Tibial nerve (tissue), 4 donors: ENCODE results near the gene AUTS2. TPM values are rescaled to one million over a fixed set of nuclear protein-coding genes. Genes with fewer than 3 reads are reported as not detected.

Experiments
- DNase-seq, 2 donors: peaks; one replicate each; pipeline ENCODE4 v3.0.0-alpha.2; 2019; ENCODE audit warnings: low spot score in 2 of 2
- H3K27ac ChIP-seq, 4 donors: fragments of 200-600 bp; sonication (generic) in 3 of 4; one replicate each; pipeline ENCODE4 v1.5.1; 2017 to 2019; ENCODE audit warnings: mild to moderate bottlenecking in 1 of 4
- H3K27me3 ChIP-seq, 2 donors: fragments of 200-600 bp; sonication (generic) in 1 of 2; one replicate each; pipeline versions ENCODE4 v1.5.1 to v1.6.0; 2017 to 2019
- H3K36me3 ChIP-seq, 3 donors: fragments of 200-600 bp; sonication (generic); one replicate each; pipeline ENCODE4 v1.5.1; 2018 to 2019
- H3K4me1 ChIP-seq, 4 donors: fragments of 200-600 bp; sonication (generic) in 3 of 4; one replicate each; pipeline ENCODE4 v1.5.1; 2017 to 2019
- H3K4me3 ChIP-seq, 4 donors: fragments of 200-600 bp; sonication (generic) in 3 of 4; one replicate each; pipeline ENCODE4 v1.5.1; 2017 to 2019; ENCODE audit warnings: mild to moderate bottlenecking in 1 of 4, moderate library complexity in 1 of 4
- H3K9me3 ChIP-seq, 4 donors: fragments of 200-600 bp; sonication (generic) in 3 of 4; one replicate each; pipeline ENCODE4 v1.5.1; 2017 to 2019
- CTCF ChIP-seq, 5 experiments: fragments of 200-600 bp in 3 of 5; fragments of 450-650 bp in 2 of 5; sonication (generic) in 3 of 5; IDR thresholded peaks; one replicate each; pipeline ENCODE4 v1.5.1; 2016 to 2019; ENCODE audit warnings: antibody characterized with exemption in 5 of 5, mild to moderate bottlenecking in 3 of 5, moderate library complexity in 2 of 5
- EP300 ChIP-seq, 2 donors: sonication (generic); formaldehyde crosslinking; IDR thresholded peaks; one replicate each; pipeline ENCODE4 v1.6.1; 2017; ENCODE audit warnings: antibody characterized with exemption in 2 of 2, mild to moderate bottlenecking in 1 of 2
- POLR2A ChIP-seq, 2 donors: fragments of 450-650 bp; IDR thresholded peaks; one replicate each; pipeline ENCODE4 v1.6.1; 2017; ENCODE audit warnings: antibody characterized with exemption in 2 of 2, mild to moderate bottlenecking in 2 of 2, moderate library complexity in 2 of 2
- WGBS, 2 donors: methylation state at CpG; one replicate each; pipeline ENCODE4 v1.1.5; 2018; 5-methylcytosine and 5-hydroxymethylcytosine counted together
- total RNA-seq, 4 donors: library from RNA; depleted of rRNA; stranded (reverse); fragments of >200 nt; gene quantifications; one replicate each; pipeline ENCODE4 v1.1.0, GENCODE V29; 2016

The AUTS2 gene
- total RNA-seq, 4 donors from 2014 or later = 56.6 to 87.9 (median 71.6) TPM

DNA sequence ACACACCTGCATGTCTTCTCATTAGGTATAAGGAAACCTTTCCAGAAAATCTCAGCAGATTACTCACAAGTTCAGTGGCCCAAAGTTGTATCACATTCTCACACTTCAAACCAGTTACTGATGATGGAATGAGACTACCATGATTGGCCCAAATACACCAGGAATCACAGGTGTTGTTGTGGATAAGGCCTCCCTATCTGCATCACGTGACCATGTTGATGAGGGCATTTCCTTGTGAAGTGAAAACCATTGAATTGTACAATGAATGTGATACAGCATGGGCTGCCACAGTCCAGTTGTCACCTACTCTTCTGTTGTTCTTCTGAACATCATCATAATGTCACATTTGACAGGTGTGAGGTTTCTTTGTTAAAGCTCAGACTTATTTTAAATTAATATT, 431.7 kb downstream of the AUTS2 start:
- no peak for TF ChIP-seq CTCF (IDR thresholded peaks at IDR 0.05)
- TF ChIP-seq EP300 (IDR thresholded peaks at IDR 0.05) = no peak
- no peak for TF ChIP-seq POLR2A (IDR thresholded peaks at IDR 0.05)
- Histone ChIP-seq H3K9me3 (no peaks in the 10 kb centered on the region), H3K4me3 (no peak overlapping the region), H3K4me1 (peaks cover 0 to 14% (median 0%) of the 10 kb centered on the region in 4 donors), H3K27me3 (no peaks in the 10 kb centered on the region), H3K27ac (no peak overlapping the region), H3K36me3 (no peaks in the 10 kb centered on the region)
- WGBS, 2 donors = 90 to 94% methylated on average over 1 of the region's 1 CpG
- DNase-seq = no peak

DNA sequence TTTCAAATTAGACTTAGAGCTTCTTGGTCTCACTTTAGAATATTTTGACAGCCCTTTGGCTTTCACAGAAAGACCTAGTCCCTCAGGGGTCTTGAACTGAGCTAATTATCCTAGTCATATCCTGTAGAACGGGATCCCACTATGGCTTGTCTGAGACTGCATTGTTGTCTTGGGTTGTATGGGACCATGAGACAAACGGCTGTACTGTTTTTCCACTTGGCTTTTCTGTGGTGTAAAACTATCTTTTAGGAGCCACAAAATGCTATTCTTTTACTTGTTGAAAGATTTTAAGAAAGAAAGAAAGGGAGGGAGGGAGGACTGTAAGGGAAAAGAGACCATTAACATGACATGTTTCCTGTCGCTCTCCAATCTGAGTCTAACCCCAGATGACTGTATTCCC, 432.5 kb downstream of the AUTS2 start:
- Histone ChIP-seq H3K27ac (no peak overlapping the region), H3K27me3 (no peaks in the 10 kb centered on the region), H3K4me3 (no peak overlapping the region), H3K4me1 (peaks cover 0 to 14% (median 0%) of the 10 kb centered on the region in 4 donors), H3K36me3 (no peaks in the 10 kb centered on the region), H3K9me3 (no peaks in the 10 kb centered on the region)
- no peak for DNase-seq
- WGBS, 2 donors = 44 to 57% methylated on average over 3 of the region's 3 CpGs
- TF ChIP-seq CTCF (IDR thresholded peaks at IDR 0.05) (no peak), POLR2A (IDR thresholded peaks at IDR 0.05) (no peak), EP300 (IDR thresholded peaks at IDR 0.05) (no peak)

DNA sequence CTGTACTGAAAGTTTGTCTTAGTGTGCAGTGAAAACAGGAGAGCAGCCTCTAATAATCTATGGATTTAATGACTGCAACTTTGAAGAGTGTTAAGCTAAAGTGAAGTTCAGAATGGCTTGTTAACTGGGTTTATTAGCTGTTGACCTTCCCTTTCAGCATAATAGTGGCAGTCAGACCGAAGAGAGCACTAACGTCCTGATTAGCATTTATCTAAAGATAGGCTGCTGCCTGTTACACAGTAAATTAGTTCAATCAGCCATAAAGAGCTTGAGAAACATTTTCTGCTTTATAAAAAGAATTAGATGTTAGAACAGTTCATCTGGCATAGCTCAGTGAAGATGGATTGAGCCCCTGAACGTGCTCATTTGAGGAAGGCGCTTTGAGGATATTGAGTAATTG, 433.0 kb downstream of the AUTS2 start:
- DNase-seq = no peak
- Histone ChIP-seq H3K36me3 (no peaks in the 10 kb centered on the region), H3K27me3 (no peaks in the 10 kb centered on the region), H3K4me3 (no peak overlapping the region), H3K4me1 (peaks cover 0 to 15% (median 0%) of the 10 kb centered on the region in 4 donors), H3K27ac (no peak overlapping the region), H3K9me3 (no peaks in the 10 kb centered on the region)
- TF ChIP-seq POLR2A (IDR thresholded peaks at IDR 0.05) (no peak), EP300 (IDR thresholded peaks at IDR 0.05) (no peak), CTCF (IDR thresholded peaks at IDR 0.05) (no peak)
- WGBS, 2 donors = 72 to 73% methylated on average over 4 of the region's 4 CpGs

- no peak for DNase-seq
- no peaks in the 10 kb centered on the region for H3K9me3 ChIP-seq
- no peaks in the 10 kb centered on the region for H3K27me3 ChIP-seq
- TF ChIP-seq CTCF (IDR thresholded peaks at IDR 0.05) (no peak), EP300 (IDR thresholded peaks at IDR 0.05) (no peak), POLR2A (IDR thresholded peaks at IDR 0.05) (no peak)
- no peaks in the 10 kb centered on the region for H3K36me3 ChIP-seq
- no peak overlapping the region for H3K4me3 ChIP-seq
- H3K4me1 ChIP-seq = peaks cover 0 to 18% (median 0%) of the 10 kb centered on the region in 4 donors
- no peak overlapping the region for H3K27ac ChIP-seq
These were observed 434.4 kb downstream of the AUTS2 start for GRCh38 chr7:70032649-70033048.

DNA sequence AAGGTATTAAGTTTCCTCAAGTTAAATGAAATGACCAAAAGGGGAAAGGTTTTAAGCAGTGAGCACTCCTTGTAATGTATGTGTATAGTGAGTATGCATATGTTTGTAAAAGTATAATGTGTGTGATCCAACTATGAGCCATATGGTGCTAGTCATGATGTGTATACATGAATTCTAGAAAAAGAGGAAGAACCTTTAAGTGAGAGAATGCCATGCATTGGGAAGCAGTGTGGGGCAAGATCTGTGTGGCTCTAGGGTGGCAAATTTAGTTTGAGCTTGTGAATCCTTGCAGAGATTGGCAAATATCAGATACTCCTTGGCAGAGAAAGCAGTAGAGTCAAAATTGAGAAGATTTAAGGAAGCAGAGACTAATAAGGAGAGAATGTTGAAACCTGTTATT, 435.0 kb downstream of the AUTS2 start:
- TF ChIP-seq EP300 (IDR thresholded peaks at IDR 0.05) (no peak), CTCF (IDR thresholded peaks at IDR 0.05) (no peak), POLR2A (IDR thresholded peaks at IDR 0.05) (no peak)
- no peak overlapping the region for H3K27ac ChIP-seq
- no peak overlapping the region for H3K4me3 ChIP-seq
- no peak for DNase-seq
- no peaks in the 10 kb centered on the region for H3K9me3 ChIP-seq
- H3K4me1 ChIP-seq = peaks cover 0 to 14% (median 0%) of the 10 kb centered on the region in 4 donors
- H3K36me3 ChIP-seq = no peaks in the 10 kb centered on the region
- H3K27me3 ChIP-seq = no peaks in the 10 kb centered on the region
